ENCODE results near the gene HS6ST3. TPM values are rescaled to one million over a fixed set of nuclear protein-coding genes. Genes with fewer than 3 reads are reported as not detected.
A peak's percentile ranks its signal among the peaks of the same experiment; 100 is the strongest.

The HS6ST3 gene
- total and polyA plus RNA-seq, 2 experiments from 2014 or later: 2.2 to 2.7 TPM

DNA sequence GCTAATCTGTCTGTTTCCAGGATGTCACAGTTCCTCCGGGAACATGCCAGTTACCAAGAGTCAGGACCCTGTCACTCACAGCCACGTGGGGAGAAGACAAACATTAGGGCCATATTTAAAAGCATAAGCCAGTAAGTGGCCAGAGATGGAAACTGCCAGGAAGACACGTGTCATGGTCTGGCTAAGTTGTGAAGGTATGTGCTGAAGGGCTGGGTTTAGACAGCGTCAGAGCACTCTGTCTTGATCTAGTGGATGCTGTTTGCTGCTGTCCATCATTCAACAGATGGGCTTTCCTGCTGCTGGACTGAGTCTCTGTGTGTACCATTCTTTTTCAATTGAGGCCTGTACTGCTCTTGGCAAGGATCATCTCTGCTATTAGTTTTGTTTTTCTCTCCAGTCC is 128.6 kb downstream of the HS6ST3 start:
- no peaks in the 10 kb centered on the region for H4K20me1 ChIP-seq (ENCODE audit: insufficient read depth, poor library complexity, severe bottlenecking)

DNA sequence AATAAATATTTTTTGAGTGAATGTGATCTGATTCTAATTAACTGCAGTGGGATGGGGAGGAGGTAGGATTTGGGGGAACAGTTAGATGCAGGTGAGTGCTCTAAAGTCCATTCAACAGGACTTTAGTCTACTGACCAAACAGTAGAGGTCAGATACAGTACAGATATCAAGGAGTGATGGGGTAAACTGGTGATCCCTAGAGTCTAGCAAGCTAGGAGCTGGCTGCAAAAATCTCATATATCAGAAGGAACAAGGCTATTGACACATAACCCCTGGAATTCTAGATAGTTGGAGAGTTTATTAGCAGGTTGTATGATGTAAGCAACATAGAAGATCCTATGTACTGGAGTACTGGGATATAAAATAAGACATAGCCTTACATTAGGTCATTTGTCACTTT is 131.6 kb downstream of the HS6ST3 start:
- H3K9me2 ChIP-seq (replicated peaks; ENCODE audit: insufficient read depth): no peaks in the 10 kb centered on the region
- TF ChIP-seq EZH2phosphoT487 (IDR thresholded peaks at IDR 0.05; ENCODE audit: low read depth, severe bottlenecking, unreplicated experiment) (no peak), EZH2 (IDR thresholded peaks at IDR 0.05; ENCODE audit: borderline replicate concordance) (no peak)
- TF ChIP-seq, protein P1, sequence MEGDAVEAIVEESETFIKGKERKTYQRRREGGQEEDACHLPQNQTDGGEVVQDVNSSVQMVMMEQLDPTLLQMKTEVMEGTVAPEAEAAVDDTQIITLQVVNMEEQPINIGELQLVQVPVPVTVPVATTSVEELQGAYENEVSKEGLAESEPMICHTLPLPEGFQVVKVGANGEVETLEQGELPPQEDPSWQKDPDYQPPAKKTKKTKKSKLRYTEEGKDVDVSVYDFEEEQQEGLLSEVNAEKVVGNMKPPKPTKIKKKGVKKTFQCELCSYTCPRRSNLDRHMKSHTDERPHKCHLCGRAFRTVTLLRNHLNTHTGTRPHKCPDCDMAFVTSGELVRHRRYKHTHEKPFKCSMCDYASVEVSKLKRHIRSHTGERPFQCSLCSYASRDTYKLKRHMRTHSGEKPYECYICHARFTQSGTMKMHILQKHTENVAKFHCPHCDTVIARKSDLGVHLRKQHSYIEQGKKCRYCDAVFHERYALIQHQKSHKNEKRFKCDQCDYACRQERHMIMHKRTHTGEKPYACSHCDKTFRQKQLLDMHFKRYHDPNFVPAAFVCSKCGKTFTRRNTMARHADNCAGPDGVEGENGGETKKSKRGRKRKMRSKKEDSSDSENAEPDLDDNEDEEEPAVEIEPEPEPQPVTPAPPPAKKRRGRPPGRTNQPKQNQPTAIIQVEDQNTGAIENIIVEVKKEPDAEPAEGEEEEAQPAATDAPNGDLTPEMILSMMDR (IDR thresholded peaks at IDR 0.05; ENCODE audit: poor library complexity): no peak
- H3K36me3 ChIP-seq (replicated peaks; ENCODE audit: insufficient read depth, low read depth): no peaks in the 10 kb centered on the region
- no peaks in the 10 kb centered on the region for H3K4me1 ChIP-seq (ENCODE audit: insufficient read depth)
- H4K20me1 ChIP-seq (ENCODE audit: insufficient read depth, poor library complexity, severe bottlenecking): no peaks in the 10 kb centered on the region
- H2AFZ ChIP-seq: no peak overlapping the region
- H3K4me3 ChIP-seq: no peak overlapping the region
- no peak for DNase-seq (ENCODE audit: low spot score)
- no peaks in the 10 kb centered on the region for H3K27me3 ChIP-seq
- H3K27ac ChIP-seq: no peak overlapping the region
- no peak overlapping the region for H3K4me2 ChIP-seq
- no peaks in the 10 kb centered on the region for H3K9me3 ChIP-seq (ENCODE audit: low read depth)
- no peaks in the 10 kb centered on the region for H3K79me2 ChIP-seq

More for the DNA sequence above, 128.6 kb downstream of the HS6ST3 start:
- 53% methylated on average over 4 of the region's 4 CpGs for WGBS (ENCODE audit: low lambda C conversion rate, missing lambda C conversion rate)
- Histone ChIP-seq H3K4me1 (ENCODE audit: insufficient read depth) (no peaks in the 10 kb centered on the region), H2AFZ (no peak overlapping the region), H3K4me2 (no peak overlapping the region), H3K4me3 (no peak overlapping the region), H3K9me3 (ENCODE audit: low read depth) (no peaks in the 10 kb centered on the region), H3K27ac (no peak overlapping the region), H3K79me2 (no peaks in the 10 kb centered on the region), H3K9me2 (replicated peaks; ENCODE audit: insufficient read depth) (no peaks in the 10 kb centered on the region), H3K36me3 (replicated peaks; ENCODE audit: insufficient read depth, low read depth) (no peaks in the 10 kb centered on the region), H3K27me3 (no peaks in the 10 kb centered on the region)
- TF ChIP-seq, protein P1 (IDR thresholded peaks at IDR 0.05; ENCODE audit: poor library complexity): no peak
- TF ChIP-seq EZH2 (IDR thresholded peaks at IDR 0.05; ENCODE audit: borderline replicate concordance) (no peak), EZH2phosphoT487 (IDR thresholded peaks at IDR 0.05; ENCODE audit: low read depth, severe bottlenecking, unreplicated experiment) (no peak)
- no peak for DNase-seq (ENCODE audit: low spot score)

DNA sequence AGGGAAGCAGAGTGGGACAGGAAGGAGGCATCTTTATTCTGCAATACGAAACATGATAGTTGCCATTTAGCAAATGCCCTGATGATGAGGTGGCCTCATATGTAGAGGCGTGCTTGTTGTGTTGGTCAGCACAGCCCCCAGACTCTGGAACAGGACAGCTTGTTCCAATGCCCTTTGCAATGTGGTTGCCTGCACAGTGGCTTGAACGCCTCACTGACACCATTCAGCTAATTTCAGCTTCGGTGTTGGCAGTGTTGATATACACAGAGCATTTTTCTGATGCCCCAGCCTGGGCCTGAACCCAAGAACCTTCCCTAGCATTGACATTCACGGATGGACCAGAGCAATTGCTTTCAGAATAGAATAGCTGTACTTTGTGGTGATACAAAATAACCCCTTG is 133.3 kb downstream of the HS6ST3 start:
- H3K4me2 ChIP-seq: no peak overlapping the region
- no peaks in the 10 kb centered on the region for H3K79me2 ChIP-seq
- WGBS (ENCODE audit: low lambda C conversion rate, missing lambda C conversion rate): 89% methylated on average over 5 of the region's 5 CpGs
- no peaks in the 10 kb centered on the region for H3K9me2 ChIP-seq (replicated peaks; ENCODE audit: insufficient read depth)
- no peaks in the 10 kb centered on the region for H3K36me3 ChIP-seq (replicated peaks; ENCODE audit: insufficient read depth, low read depth)
- TF ChIP-seq, protein P1 (IDR thresholded peaks at IDR 0.05; ENCODE audit: poor library complexity): no peak
- TF ChIP-seq EZH2 (IDR thresholded peaks at IDR 0.05; ENCODE audit: borderline replicate concordance): no peak
- TF ChIP-seq EZH2phosphoT487 (IDR thresholded peaks at IDR 0.05; ENCODE audit: low read depth, severe bottlenecking, unreplicated experiment): no peak
- H4K20me1 ChIP-seq (ENCODE audit: insufficient read depth, poor library complexity, severe bottlenecking): no peaks in the 10 kb centered on the region
- no peak overlapping the region for H3K4me3 ChIP-seq
- H3K27me3 ChIP-seq: no peaks in the 10 kb centered on the region
- no peak for DNase-seq (ENCODE audit: low spot score)
- no peak overlapping the region for H3K27ac ChIP-seq
- no peaks in the 10 kb centered on the region for H3K4me1 ChIP-seq (ENCODE audit: insufficient read depth)
- no peaks in the 10 kb centered on the region for H3K9me3 ChIP-seq (ENCODE audit: low read depth)
- H2AFZ ChIP-seq: no peak overlapping the region

DNA sequence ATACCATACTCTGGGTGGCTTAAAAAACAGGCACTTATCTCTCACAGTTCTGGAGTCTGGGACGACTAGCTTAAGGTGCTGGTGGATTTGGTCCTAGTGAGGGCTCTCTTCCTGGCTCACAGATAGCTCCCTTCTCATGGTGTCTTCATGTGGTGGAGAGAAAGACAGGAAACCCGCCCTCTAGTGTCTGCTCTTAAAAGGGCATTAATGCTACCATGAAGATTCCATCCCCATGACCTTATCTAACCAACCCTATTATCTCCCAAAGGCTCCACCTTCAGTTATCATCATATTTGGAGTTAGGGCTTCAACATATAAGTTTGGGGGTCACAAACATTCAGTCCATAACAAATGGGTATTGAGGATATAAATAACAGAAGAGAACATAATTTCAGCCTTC is 139.4 kb downstream of the HS6ST3 start:
- Histone ChIP-seq H2AFZ (no peak overlapping the region), H3K4me1 (ENCODE audit: insufficient read depth) (no peaks in the 10 kb centered on the region)
- DNase-seq (ENCODE audit: low spot score): peak; percentile 35

More for the DNA sequence above, 139.4 kb downstream of the HS6ST3 start:
- H3K79me2 ChIP-seq: no peaks in the 10 kb centered on the region
- H3K9me3 ChIP-seq (ENCODE audit: low read depth): no peaks in the 10 kb centered on the region
- H3K9me2 ChIP-seq (replicated peaks; ENCODE audit: insufficient read depth): no peaks in the 10 kb centered on the region
- no peaks in the 10 kb centered on the region for H4K20me1 ChIP-seq (ENCODE audit: insufficient read depth, poor library complexity, severe bottlenecking)
- H3K4me2 ChIP-seq: no peak overlapping the region
- H3K36me3 ChIP-seq (replicated peaks; ENCODE audit: insufficient read depth, low read depth): no peaks in the 10 kb centered on the region
- no peak overlapping the region for H3K4me3 ChIP-seq
- no peak overlapping the region for H3K27ac ChIP-seq
- TF ChIP-seq EZH2phosphoT487 (IDR thresholded peaks at IDR 0.05; ENCODE audit: low read depth, severe bottlenecking, unreplicated experiment): no peak
- TF ChIP-seq, protein P1 (IDR thresholded peaks at IDR 0.05; ENCODE audit: poor library complexity): peak; percentile 28
- TF ChIP-seq EZH2 (IDR thresholded peaks at IDR 0.05; ENCODE audit: borderline replicate concordance): no peak
- 16% methylated on average over 2 of the region's 2 CpGs for WGBS (ENCODE audit: low lambda C conversion rate, missing lambda C conversion rate)
- no peaks in the 10 kb centered on the region for H3K27me3 ChIP-seq

All from hepatocyte (in vitro differentiated cells).